Choroid plexus epithelial cell (primary cell): ENCODE results near the gene CENPL.
"Not testable (repeated sequence)": the region's sequence is repeated elsewhere in the genome, so short reads cannot be mapped to it uniquely, and the experiment has no call there.

Experiments used
- DNase-seq: peaks from one replicate; pipeline ENCODE4 v3.0.0-alpha.2; 2010; ENCODE audit warnings: low read depth
- H3K4me3 ChIP-seq: 2 replicates; pipeline ENCODE4 v1.5.1; 2011; ENCODE audit warnings: low read depth, mild to moderate bottlenecking, control low read depth, low read length, moderate library complexity
- CTCF ChIP-seq: conservative IDR thresholded peaks from 2 replicates; pipeline ENCODE4 v1.5.1; 2011; ENCODE audit warnings: low read depth, mild to moderate bottlenecking, control low read depth, inconsistent platforms, low read length, moderate library complexity

The CENPL gene

DNA sequence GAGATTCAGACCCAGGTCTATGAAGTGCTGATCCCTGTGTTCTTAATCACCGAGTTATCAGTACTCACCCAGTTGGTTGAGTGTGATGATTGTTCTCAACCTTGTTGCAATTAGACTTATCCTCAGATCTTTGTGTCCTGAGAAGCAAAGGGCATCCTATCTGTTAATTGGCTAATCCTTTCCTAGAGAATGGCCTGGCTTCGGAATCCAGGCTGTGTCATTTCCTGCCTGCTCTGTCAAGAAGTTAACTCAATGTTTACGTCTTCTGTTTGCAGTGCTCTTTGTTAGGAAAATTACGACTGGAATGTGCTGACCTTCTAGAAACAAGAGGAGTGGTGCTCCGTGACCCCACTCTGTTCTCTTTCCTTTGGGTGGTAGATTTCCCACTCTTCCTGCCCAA lies 28.4 kb upstream of the CENPL start:
- TF ChIP-seq CTCF, result no peak
- H3K4me3 ChIP-seq, result no peak overlapping the region
- DNase-seq, result peak; percentile 87

DNA sequence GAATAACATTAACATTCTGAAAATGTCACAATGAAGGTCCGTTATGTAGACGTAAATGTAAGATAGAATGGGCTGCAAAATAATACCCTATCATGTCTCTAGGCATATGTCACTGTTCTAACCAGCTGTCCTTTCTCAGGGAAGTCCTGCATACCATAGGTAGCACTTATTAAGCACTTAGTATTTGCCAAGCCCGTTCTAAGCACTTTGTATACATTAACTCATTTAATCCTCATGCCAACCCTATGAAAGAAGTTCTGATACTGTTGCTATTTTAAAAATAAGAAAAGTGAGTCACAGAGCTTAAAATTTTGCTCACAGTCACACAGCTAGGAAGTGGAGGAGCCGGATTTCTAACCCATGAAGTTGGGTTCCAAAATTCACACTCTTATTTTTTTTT lies 27.4 kb upstream of the CENPL start:
- DNase-seq, result no peak
- no peak overlapping the region for H3K4me3 ChIP-seq
- no peak for TF ChIP-seq CTCF

DNA sequence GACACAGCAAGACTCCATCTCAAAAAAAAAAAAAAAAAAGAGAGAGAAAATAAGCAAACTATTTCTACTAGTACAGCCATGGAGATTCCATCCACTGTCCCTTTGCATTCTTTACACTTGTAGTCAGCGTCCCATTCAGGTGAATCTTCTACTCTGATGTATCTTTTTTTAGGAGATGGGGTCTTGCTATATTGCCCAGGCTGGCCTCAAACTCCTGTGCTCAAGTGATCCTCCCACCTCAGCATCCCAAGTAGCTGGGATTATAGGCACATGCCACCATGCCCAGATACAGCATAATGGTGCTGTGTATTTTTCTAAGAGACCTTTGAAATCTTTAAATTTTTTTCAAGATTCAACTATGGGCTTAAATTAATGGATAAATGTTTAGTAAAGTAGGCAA lies 8.1 kb upstream of the CENPL start:
- no peak for DNase-seq
- no peak for TF ChIP-seq CTCF
- no peak overlapping the region for H3K4me3 ChIP-seq

DNA sequence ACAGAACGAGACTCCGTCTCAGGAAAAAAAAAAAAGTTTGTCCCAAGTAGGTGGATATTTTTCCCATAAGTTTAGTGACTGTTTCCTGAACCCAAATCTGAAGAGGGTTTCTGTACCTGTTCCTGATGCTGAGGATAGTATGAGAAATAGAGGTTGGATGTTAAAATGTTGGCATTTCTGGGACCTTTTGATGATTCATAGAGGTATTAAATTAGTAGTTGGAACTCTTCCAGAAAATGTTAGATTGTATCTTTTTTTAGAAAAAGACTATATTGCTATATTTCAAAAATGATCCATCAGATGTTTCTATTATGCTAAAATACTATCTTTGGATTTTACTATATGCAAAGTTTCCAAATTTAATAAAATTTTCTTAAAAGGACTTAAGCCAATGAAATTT lies 2.9 kb upstream of the CENPL start:
- TF ChIP-seq CTCF, result no peak
- no peak overlapping the region for H3K4me3 ChIP-seq
- DNase-seq, result peak; percentile 10

- H3K4me3 ChIP-seq, result peak overlapping the region; percentile 78
- no peak for DNase-seq
- TF ChIP-seq CTCF, result no peak
Measured at GRCh38 chr1:173823781-173824314, 835 bp downstream of the CENPL start.

- TF ChIP-seq CTCF, result no peak
- no peak overlapping the region for H3K4me3 ChIP-seq
- no peak for DNase-seq
Measured at GRCh38 chr1:173821680-173822079, 3.0 kb downstream of the CENPL start.

- TF ChIP-seq CTCF, result no peak
- H3K4me3 ChIP-seq, result no peak overlapping the region
- no peak for DNase-seq
Measured at GRCh38 chr1:173818459-173818858, 6.2 kb downstream of the CENPL start.

- not testable (repeated sequence) for DNase-seq, H3K4me3 ChIP-seq
Measured at GRCh38 chr1:173813654-173814053, 11.0 kb downstream of the CENPL start.
